Putamen (tissue), 1 donor: ENCODE measurements around the gene ZNF804B.
A peak's percentile ranks its signal among the peaks of the same experiment; 100 is the strongest.

ENCODE experiments used
- DNase-seq: peaks from one replicate; pipeline ENCODE4 v3.0.0-alpha.2; 2016; ENCODE audit warnings: low spot score

ZNF804B gene

GRCh38 chr7:88835147-88835728 is 75.7 kb downstream of the ZNF804B start:
- DNase-seq = peak; percentile 7

DNA sequence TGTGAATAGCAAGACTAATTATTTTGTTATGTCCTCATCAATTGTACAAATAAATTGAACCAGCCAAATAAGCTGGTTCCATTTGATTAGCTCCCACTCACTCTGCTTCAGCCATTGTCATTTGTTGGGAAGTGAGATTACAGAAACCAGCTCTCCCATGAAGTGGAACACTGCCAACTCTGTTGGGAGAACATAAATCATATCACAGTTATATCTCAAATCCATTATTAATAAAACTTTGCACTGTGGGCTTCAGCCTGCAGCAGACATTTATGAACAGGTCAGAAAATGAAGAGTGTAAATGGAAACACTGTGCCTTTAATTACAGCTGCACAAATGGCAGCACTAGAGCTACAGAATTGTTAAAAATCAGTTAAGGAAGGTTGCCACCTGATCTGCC is 82.7 kb downstream of the ZNF804B start:
- DNase-seq = no peak

DNA sequence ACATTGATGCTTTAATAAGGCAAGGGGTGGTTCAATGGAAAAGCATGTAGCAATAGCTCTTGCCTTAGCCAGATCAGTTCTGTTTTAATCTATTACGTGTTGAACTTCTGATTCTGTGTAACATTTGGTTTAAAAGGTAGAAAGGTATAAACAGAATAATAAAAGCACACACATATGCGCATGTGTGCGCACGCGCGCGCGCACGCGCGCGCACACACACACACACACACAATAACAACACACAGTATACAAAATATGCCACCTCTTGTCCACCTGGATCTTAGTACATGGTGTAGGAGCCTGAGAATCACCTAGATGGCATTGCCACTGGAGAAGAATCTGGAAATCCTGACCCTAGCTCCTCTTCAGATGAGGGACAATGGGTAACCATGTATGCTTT is 85.6 kb downstream of the ZNF804B start:
- DNase-seq = no peak

GRCh38 chr7:88851220-88851619 is 91.7 kb downstream of the ZNF804B start:
- no peak for DNase-seq

GRCh38 chr7:88859288-88859687 is 99.8 kb downstream of the ZNF804B start:
- no peak for DNase-seq

- DNase-seq = no peak
These were observed 106.9 kb downstream of the ZNF804B start for GRCh38 chr7:88866265-88866863.

GRCh38 chr7:88867158-88867557 is 107.7 kb downstream of the ZNF804B start:
- DNase-seq = no peak

GRCh38 chr7:88868456-88868855 is 109.0 kb downstream of the ZNF804B start:
- DNase-seq = no peak

DNA sequence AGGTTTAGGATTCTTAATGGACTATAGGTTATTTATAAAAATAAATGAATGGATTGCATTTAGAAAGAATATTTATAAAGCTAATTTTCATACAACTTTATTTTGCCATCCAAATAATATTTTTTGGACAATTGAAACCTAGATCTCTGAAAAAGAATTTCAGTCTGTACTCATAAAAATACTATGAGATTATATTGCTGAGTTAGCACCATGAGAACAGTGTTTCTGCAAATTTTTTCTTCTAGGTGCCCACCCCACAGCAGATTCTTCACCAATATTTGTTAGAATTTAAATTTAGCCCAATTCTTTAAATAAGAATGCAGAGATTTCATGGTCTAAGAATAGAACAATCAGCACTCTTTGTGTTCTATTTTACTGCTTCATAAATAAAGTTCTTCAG is 121.6 kb downstream of the ZNF804B start:
- no peak for DNase-seq

DNA sequence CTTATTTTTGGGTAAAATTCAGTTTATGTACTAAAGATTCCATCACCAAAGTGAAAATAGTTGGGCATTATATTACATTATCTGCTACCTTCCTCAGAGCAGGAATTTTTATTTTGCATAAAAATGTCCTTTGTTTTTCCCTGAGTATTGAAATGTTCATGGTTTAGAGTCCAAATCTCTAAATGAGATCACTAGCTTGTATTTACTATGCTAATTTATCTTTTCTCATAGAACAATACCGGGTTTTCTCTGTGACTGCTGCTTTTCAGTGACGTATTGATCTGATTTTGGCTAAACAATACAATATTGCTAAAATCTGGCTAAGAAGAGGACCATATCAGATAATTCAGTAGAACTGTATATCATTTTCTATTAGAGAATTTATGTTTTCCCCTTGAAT is 125.6 kb downstream of the ZNF804B start:
- no peak for DNase-seq

GRCh38 chr7:88888684-88889083 is 129.2 kb downstream of the ZNF804B start:
- DNase-seq = no peak

DNA sequence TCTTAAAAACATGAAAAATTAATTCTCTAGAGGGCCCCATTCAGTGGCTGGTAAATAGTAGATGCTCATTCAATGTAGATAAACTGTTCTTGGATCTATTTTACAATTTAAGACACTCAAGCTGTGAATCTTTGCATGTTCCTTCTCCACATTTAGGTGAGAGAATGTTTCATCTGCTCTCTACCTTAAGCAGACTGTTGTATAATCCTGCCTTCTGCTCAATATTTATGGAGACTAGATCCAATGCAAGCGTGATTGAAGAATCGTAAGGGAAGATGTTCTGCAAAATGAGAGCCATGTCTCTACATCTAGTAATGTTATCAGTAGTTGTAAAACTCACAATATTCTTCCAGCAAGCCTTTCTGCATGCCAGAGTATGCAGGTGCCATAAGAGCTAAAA is 151.0 kb downstream of the ZNF804B start:
- DNase-seq = no peak

GRCh38 chr7:88912852-88913251 is 153.4 kb downstream of the ZNF804B start:
- no peak for DNase-seq

DNA sequence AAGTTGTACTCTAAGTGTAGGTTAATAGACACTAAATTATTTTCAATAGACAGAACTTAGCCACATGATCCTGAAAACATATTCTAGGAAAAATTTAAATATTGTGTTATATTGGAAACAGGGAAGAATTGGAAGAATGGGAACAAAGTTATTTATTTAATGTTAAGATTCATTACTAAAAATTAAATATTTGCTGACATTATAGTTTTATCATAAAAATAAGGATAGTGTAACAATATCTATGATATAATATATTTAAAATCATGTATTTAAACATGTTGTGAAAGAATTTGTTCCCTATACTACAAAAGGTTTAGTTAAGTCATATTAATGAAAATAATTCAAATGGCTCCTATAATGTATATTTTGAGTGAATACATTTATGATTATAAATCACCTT is 156.1 kb downstream of the ZNF804B start:
- DNase-seq = no peak

- no peak for DNase-seq
These were observed 160.1 kb downstream of the ZNF804B start for GRCh38 chr7:88919478-88920131.

DNA sequence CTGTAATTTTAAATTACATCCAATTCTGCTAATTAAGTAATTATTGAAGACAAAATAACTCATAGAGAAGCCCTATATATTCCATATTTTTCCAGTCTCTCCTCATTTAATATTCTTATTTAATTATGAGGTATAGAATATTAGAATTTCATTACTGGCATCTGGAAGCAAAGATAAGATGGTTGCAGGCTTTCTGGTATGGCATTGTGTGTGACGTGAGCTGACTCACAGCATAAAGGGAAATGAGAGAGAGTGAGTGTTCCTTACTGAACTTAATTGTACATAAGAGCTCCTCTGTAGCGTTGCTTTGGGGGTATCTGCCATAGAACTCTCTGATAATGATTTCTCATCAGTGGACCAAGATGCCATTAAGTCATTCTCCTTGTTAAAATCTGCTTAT is 163.4 kb downstream of the ZNF804B start:
- no peak for DNase-seq

- peak; percentile 28 for DNase-seq
These were observed 168.8 kb downstream of the ZNF804B start for GRCh38 chr7:88928276-88928675.

DNA sequence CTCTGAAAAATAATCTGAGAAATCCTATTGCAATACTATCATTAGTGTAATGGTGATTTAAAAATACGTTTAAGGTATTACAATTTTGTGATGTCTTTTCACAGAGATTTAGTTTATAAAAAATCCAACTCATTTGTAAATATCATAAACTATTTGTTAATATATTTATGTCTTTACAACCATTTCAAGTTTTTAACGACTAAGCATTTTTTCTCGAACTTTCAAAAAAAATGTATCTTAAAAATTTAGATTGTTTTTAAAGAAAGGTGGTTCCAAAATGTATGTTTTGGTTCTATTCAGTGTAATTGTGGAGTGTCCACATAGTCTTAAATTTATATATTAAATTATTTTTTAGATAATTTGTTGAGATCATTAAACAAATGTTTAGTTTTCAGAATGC is 170.2 kb downstream of the ZNF804B start:
- DNase-seq = no peak

DNA sequence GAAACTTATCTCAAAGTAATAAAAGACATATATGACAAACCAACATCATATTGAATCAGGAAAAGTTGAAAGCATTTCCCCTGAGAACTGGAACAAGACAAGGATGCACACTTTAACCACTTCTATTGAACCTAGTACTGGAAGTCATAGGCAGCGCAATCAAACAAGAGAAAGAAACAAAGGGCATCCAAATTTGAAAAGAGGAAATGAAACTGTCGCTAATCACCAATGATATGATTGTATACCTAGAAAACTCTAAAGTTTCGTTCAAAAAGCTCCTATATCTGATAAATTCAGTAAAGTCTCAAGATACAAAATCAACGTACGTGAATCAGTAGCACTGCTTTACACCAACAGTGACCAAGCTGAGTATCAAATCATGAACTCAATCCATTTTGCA is 173.8 kb downstream of the ZNF804B start:
- DNase-seq = no peak

DNA sequence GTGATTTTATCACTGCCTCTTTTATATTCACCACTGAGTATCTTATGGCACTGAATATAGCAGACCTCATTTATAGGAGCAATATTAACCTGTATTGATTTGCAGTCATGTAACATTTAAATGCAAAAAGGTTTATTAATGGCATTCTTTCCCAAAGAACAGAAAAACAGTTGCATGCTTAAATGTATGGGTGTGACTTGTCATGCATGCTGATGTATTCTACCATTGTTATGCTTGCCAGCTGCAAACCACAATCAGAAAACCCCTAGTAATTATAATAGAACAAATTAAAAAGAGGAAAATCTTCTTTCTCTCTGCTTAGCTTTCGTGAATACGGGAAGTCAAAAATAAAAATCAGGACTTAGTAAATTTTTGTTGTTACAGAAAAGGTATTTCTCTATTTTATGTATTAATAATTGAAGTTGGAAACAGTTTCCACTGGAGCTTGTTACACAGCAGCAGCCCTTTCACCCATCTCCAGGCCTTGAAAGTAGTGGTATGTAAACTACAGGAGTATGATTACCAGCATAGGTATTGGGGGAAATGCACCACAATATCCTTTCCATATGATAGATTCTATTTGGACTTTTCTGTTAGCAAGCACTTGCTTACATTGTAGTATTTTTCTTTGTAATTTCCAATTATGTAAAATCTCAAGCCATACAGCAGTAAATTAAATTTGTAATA is 183.5 kb downstream of the ZNF804B start:
- no peak for DNase-seq

GRCh38 chr7:88951826-88952225 is 192.3 kb downstream of the ZNF804B start:
- DNase-seq = no peak

- no peak for DNase-seq
These were observed 204.9 kb downstream of the ZNF804B start for GRCh38 chr7:88964418-88964817.

DNA sequence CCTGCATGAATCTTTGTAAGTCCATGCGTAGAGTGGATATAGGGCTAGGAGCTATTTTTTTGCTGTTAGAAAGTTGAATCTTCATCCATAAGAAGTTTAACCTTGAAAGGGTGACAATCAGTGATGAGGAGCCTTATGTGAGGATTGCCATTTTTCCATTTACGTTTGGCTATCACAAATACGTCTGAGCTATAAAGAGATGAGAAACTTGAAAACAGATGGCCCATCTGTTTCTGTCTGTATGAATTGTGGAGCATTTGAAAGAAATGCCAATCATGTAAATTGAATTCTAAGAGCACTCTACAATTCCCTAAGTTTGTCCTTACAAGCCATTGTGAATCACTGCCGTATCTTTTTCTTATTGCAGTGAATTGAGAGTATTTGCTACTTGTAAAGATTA is 205.9 kb downstream of the ZNF804B start:
- no peak for DNase-seq
